Fibroblast of peridontal ligament (primary cell): ENCODE data around the gene PCDHAC1.
"Not testable (repeated sequence)": the region's sequence is repeated elsewhere in the genome, so short reads cannot be mapped to it uniquely, and the experiment has no call there.

Experiments
- DNase-seq: peaks from one replicate; pipeline ENCODE4 v3.0.0-alpha.2; 2010; ENCODE audit errors: extremely low read depth

The PCDHAC1 gene, protein sequence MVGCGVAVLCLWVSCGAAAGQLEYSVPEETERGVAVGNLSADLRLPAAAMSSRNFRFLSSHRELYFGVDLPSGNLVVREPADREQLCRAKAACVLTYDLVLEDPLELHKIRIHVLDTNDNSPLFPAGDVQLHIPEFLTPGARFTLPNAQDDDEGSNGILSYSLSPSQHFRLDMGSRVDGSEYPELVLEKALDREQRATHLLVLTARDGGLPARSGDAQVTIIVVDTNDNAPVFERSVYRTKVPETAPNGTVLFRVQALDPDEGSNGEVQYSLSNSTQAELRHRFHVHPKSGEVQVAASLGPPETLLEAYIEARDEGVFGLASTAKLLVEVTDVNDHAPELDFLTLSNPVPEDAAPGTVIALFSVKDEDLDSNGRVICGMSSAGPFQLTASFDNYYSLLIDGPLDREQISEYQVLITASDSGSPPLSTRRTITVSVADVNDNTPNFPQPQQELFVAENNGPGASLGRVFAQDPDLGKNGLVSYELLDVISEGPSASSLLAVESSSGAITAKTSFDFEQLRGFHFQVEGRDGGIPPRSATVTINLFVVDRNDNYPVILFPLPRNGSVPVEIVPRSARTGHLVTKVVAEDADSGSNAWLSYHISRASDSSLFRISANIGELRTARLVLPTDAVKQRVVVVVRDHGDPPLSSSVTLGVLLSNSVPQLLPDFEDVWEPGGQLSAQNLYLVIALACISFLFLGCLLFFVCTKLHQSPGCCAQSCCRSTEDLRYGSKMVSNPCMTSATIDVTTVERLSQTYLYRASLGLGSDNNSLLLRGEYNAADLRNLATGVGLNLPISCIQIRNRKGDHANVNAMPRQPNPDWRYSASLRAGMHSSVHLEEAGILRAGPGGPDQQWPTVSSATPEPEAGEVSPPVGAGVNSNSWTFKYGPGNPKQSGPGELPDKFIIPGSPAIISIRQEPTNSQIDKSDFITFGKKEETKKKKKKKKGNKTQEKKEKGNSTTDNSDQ

DNA sequence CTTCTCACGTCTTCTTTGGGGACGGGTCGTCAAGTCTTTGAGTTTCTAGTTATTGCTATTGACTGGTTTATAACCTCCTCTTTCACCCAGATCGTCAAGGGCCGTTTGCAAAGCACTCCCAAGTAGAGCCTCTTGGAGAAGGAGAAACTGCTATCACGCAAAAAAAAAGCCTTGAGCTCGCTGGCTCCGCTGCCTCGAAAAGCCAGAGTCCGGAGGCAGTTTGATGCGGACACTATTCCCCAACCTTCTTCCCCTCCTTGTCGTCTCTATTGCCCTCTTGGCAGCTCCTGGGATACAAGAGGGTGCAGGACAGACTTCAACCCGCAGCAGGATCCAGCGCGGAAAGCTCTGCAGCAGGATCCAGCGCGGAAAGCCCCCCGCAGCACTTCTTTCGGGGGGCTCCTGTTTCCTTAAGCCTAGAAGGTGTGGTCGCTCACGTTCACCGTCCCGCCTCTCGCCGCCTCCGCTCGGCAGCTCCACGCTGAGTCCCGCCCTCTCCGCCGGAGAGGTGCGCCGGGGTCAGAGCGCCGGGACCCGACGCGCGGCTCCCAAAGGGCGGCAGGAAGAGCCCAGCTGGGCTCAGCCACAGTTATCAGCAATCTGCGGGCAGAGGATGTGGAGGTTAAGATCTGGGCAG, at the start of gene PCDHAC1:
PCDHAC1 (plus strand) TSS at position 494 of the 637 bp plus-strand sequence. CDS start 594 bp downstream, outside the sequence.
- no peak for DNase-seq

DNA sequence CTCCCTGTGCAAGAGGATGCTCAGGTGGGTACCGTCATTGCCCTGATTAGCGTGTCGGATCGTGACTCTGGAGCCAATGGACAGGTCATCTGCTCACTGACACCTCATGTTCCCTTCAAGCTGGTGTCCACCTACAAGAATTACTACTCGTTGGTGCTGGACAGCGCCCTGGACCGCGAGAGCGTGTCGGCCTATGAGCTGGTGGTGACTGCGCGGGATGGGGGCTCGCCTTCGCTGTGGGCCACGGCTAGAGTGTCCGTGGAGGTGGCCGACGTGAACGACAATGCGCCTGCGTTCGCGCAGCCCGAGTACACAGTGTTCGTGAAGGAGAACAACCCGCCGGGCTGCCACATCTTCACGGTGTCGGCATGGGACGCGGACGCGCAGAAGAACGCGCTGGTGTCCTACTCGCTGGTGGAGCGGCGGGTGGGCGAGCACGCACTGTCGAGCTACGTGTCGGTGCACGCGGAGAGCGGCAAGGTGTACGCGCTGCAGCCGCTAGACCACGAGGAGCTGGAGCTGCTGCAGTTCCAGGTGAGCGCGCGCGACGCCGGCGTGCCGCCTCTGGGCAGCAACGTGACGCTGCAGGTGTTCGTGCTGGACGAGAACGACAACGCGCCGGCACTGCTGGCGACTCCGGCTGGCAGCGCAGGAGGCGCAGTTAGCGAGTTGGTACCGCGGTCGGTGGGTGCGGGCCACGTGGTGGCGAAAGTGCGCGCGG, 49.4 kb upstream of the PCDHAC1 start:
- not testable (repeated sequence) for DNase-seq

DNA sequence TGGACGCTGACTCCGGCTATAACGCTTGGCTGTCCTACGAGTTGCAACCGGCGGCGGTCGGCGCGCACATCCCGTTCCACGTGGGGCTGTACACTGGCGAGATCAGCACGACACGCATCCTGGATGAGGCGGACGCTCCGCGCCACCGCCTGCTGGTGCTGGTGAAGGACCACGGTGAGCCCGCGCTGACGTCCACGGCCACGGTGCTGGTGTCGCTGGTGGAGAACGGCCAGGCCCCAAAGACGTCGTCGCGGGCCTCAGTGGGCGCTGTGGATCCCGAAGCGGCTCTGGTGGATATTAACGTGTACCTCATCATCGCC, 48.9 kb upstream of the PCDHAC1 start:
- no peak for DNase-seq

DNA sequence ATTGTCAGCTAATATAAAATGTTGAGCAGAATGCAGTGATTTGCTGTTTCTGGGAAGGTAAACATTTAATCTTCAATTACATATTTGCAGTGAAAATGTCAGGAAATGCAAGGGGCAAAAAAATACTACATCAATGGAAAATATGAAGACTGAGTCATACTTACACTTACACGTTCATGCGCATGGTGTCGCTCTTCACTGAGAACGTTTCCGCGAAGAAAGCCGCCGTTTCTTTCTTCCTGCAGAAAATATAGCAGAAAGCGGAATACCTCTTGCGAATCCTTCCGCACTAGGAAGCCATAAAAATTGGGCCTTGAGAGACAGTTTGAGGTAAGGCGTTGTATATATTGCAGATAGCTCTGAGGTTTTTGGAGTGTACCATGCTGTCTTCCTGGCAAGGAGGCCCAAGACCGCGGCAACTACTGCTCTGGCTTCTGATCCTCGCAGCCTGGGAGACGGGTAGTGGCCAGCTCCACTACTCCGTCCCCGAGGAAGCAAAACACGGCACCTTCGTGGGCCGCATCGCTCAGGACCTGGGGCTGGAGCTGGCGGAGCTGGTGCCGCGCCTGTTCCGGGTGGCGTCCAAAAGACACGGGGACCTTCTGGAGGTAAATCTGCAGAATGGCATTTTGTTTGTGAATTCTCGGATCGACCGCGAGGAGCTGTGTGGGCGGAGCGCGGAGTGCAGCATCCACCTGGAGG, 44.1 kb upstream of the PCDHAC1 start, which contains the start of gene PCDHA13:
PCDHA13 (plus strand) TSS at position 236 of the 702 bp plus-strand sequence; CDS start at position 381, 145 bp downstream.
- DNase-seq: no peak

DNA sequence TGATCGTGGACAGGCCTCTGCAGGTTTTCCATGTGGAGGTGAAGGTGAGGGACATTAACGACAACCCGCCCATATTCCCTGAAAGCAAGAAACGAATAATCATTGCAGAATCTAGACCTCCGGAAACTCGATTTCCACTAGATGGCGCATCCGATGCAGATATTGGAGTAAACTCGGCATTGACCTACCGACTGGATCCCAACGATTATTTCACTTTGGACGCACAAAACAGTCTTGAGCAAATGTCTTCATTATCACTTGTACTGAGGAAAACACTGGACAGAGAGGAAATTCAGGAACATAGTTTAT, 43.6 kb upstream of the PCDHAC1 start:
- no peak for DNase-seq

DNA sequence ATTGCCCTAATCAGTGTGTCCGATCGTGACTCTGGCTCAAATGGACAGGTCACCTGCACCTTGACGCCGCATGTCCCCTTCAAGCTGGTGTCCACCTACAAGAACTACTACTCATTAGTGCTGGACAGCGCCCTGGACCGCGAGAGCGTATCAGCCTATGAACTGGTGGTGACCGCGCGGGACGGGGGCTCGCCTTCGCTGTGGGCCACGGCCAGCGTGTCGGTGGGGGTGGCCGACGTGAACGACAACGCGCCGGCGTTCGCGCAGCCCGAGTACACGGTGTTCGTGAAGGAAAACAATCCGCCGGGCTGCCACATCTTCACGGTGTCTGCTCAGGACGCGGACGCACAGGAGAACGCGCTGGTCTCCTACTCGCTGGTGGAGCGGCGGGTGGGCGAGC, 42.7 kb upstream of the PCDHAC1 start:
- no peak for DNase-seq

DNA sequence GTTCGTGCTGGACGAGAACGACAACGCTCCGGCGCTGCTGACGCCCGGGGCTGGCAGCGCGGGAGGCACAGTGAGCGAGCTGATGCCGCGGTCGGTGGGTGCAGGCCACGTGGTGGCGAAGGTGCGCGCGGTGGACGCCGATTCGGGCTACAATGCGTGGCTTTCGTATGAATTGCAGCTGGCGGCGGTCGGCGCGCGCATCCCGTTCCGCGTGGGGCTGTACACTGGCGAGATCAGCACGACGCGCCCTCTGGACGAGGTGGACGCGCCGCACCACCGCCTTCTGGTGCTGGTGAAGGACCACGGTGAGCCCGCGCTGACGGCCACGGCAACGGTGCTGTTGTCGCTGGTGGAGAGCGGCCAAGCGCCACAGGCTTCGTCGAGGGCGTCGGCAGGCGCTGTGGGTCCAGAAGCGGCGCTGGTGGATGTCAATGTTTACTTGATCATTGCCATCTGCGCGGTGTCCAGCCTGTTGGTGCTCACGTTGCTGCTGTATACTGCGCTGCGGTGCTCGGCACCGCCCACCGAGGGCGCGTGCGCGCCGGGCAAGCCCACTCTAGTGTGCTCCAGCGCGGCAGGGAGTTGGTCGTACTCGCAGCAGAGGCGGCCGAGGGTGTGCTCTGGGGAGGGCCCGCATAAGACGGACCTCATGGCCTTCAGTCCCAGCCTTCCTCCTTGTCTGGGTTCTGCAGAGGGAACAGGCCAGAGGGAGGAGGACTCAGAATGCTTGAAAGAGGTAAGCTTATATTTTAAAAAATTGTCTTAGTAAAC, 42.0 kb upstream of the PCDHAC1 start:
- no peak for DNase-seq

DNA sequence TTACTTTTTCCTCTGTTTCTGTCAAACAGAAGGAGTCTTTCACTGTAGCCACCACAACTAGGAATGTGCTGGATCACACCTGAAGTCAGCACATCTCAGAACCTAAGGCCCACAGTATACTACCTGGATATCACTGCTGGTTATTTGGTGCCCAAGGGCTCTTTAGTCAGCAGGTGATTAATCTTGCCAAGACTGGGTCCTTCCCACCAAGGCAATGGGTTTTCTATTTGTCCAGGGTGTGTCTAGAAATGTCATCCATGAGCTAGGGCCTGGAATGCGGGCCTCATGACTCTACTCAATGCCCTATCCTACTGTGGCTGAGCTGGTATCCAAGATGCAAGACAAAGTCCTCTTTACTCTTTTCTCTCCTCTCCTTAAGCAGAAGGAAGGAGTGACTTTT, 9.8 kb upstream of the PCDHAC1 start:
- DNase-seq: no peak

DNA sequence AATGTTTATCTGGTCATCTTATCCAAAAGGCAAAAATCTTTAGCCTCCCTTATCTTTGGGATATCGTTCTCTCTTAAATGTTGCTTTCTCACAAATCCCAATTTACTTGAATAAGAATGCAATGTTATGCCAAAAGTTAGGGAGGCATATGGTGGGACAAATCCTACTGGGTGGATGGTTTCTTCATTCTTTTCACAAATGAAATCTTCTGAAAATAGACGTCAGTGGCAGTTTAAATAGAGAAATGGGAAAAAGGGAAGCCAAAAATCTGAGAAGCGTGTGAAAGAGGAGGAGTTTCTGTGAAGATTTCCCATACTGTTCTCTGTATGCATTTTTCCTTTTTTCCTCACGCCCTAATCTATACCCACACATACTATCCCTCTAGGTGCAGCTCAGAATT, 2.5 kb upstream of the PCDHAC1 start:
- no peak for DNase-seq

DNA sequence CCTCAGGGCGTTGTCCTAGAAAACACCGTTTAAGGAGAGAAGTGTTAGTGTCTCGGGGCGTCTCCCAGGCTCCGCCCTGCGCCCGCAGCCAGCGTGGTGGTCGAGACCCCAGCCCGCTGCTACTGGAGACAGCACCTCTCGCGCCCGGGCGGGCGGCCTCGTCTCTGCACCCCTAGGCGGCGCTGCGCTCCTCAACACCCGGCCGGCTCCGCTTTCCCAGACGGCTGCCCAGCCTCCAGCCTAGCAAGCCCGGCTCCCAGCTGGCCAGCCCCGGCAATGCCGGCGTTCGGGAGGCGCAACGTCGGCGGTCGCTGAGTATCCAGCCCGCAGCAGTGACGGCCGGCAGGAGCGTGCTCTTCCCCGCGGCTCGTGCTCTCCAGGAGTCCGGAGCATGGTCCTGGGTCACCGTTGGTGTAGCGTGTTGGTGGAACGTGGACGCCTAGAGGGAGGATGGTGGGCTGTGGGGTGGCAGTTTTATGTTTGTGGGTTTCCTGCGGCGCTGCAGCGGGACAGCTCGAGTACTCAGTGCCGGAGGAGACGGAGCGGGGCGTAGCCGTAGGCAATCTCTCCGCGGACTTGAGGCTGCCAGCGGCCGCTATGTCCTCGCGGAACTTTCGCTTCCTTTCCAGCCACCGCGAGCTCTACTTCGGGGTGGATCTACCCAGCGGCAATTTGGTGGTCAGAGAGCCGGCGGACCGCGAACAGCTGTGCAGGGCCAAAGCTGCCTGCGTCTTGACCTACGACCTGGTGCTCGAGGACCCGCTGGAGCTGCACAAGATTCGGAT, 536 bp downstream of the PCDHAC1 start:
- DNase-seq: peak; percentile 1

DNA sequence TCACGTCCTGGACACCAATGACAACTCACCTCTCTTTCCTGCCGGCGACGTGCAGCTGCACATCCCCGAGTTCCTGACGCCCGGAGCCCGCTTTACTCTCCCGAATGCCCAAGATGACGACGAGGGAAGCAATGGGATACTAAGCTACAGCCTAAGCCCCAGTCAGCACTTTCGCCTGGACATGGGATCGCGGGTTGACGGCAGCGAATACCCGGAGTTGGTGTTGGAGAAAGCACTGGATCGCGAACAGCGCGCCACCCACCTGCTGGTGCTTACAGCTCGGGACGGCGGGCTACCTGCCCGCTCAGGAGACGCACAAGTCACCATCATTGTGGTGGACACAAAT, 1.1 kb downstream of the PCDHAC1 start:
- DNase-seq: no peak

DNA sequence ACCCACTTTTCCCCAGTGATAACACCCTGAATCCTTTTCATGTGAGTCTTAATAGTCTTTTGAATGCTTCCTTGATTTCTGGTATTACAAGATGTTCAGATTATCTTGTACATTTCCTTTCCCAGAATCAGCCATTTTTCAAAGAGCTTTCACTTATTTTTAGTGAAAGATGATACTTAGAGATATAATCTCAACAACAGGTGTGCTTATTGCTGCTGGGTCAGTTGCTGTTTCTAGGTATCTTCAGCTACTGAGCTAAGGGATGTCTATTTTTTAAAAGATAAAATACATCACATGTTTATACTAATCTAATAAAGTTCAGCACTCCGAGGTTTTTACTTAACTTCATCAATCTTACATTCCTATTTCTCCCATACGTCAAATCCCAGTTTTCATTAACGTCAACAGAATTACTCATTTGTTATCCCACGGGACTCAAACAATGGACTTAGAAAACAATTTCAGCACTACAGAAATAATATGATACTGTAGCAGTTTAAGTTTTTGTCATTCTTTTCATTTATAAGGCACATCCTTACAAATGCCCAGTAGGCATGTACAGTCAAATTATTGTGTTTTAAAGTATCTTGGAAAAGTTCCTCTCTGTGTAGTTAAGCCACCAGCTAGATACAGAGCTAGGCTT, 9.0 kb downstream of the PCDHAC1 start:
- no peak for DNase-seq

DNA sequence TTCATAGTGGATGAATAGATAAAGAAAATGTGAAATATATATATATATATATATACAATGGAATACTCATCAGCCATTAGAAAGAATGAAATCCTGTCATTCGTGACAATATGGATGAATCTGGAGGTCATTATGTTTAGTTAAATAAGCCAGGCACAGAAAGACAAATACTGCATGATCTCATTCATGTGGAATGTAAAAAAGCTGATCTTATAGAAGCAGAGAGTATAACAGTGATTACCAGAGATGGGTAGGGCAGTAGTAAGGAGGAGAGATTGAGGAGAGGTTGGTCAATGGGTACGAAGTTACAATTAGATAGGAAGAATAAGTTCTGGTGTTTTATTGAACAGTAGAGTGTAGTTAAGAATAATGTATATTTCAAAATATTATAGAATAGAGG, 20.5 kb downstream of the PCDHAC1 start:
- DNase-seq: no peak

DNA sequence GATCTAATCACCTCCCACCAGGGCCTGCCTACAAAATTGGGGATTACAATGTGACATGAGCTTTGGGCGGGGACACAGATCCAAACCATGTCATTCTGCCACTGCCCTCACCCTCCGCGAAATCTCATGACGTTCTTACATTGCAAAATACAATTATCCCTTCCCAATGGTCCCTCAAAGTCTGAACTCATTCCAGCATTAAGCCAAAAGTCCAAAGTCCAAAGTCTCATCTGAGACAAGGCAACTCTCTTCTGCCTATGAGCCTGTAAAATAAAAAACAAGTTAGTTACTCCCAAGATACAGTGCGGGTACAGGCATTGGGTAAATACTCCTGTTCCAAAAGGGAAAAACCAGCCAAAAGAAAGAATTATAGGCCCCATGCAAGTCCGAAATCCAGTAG, 25.5 kb downstream of the PCDHAC1 start:
- no peak for DNase-seq

DNA sequence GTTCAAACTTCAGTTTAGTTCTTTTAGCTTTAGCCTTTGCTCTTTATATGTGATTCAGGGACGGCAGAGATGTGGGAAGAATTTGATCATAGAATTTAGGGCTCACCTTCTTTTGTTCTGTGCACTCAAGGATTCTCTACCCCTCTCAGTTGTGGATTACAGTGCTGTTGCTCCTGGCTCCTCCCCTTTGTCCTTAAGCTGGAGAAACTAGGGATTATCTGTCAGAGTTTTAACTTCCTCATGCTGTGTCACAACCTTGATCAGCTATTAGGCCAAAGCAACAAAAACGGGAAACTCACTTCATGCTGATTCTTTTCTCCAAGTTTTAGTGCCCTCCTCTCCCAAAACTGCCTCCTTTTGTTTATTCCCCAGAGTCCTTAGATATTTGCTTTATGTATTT, 27.1 kb downstream of the PCDHAC1 start:
- DNase-seq: no peak

DNA sequence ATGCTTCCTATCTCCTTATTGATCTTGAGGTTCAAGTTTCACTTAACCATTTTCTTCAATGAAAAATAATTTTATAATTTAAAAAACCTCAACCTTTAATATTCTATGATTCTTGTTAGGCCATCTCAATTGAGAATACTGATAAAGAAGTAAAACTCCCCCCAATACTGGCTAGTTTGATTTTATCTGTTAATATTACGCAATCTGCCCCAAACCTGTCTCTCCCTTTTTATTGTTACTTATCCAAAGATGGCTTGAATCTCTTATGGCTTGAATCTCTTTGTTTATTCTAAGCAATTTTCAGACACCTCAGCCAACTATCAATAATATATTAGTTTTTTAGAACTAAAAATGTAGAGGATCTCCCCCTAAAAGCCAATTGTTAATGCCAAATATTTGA, 36.1 kb downstream of the PCDHAC1 start:
- no peak for DNase-seq

DNA sequence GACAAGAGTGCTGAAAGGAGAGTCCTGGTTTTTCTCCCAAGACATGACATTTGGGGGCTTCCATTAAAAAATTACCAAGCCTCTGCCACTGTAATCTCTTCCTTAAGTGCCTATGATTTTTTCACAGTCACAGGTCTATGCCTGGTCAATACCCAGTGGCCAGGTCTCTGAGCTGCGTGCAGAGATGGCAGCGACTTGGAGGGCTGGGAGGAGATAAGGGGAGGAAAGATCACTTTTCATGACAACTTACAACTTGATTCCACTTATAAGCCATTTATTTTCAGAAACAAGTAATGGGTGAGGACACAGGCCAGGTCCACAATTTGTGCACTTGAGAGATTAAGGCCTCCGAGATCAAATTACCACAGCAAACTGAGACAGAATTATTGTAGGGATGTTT, 38.3 kb downstream of the PCDHAC1 start:
- DNase-seq: no peak

DNA sequence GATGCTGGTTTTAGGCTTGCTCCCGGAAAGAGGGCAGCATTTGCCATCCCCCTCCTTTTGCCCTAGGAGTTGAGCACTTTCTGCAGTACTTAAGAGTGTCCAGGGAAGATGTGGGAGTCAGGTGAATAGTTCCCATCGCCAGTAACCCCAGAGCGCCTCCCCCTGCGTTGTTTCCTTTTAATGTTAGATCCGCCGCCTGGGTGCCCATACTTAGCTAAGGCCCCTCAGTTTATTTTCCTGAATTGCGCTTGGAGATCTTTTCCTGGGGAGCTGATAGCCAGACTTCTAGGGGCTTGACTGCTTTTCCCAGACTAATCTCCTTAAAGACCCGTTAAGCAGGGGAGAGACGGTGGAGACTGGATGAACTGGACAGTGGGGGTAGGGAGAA, 39.8 kb downstream of the PCDHAC1 start:
- DNase-seq: no peak
